ENCODE data around the gene TBCK.

The TBCK gene

DNA sequence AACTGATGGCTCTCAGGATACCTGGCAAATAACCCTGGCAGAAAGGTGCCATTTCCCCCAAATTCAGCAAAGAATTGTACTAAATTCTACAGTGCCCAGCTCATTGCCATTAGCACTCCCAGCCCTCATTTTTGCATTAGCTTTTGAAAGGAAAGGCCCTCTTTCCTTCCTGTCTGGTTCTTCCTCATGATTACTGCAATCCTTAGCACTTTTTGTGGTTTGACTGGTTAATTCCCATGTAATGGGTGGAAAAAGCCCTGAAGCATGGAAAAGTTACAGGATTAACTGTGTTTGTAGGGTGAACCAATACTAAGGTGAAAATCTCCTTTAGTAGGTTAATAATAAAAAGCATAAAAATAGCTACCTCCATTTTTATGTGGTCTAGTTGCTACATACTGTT lies 281.3 kb downstream of the TBCK start:
- H3K4me1 Mint-ChIP-seq: no peaks in the 10 kb centered on the region

DNA sequence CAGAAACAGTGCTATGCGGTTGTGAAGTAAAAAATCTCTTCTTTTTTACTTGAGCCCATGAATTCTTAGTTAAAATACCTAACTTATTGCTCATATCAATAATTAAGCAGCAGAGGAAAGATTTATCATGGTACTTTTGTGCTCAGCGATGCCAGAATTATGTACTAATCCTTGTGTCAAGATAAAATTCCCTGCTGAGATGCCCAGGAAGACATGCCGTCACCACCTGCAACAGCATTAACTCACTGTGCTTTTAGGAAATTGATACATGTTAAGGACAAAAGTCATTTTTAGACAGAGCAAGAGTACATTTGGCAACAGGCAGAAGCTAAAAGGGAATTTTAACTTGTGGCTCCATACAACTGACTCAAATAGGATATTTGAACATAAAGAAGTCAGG lies 281.8 kb downstream of the TBCK start:
- CTCF ChIA-PET: no interaction called here
- peaks cover 4% of the 10 kb centered on the region for H3K9me3 Mint-ChIP-seq
- H3K36me3 Mint-ChIP-seq: no peaks in the 10 kb centered on the region
- H3K27ac Mint-ChIP-seq: no peak overlapping the region
- no peak overlapping the region for H3K4me3 Mint-ChIP-seq
- no peaks in the 10 kb centered on the region for H3K4me1 Mint-ChIP-seq
- no peaks in the 10 kb centered on the region for H3K27me3 Mint-ChIP-seq
- no peak for DNase-seq

More for the DNA sequence above, 281.3 kb downstream of the TBCK start:
- CTCF ChIA-PET: no interaction called here
- H3K36me3 Mint-ChIP-seq: no peaks in the 10 kb centered on the region
- no peak for DNase-seq
- H3K4me3 Mint-ChIP-seq: no peak overlapping the region
- peaks cover 4% of the 10 kb centered on the region for H3K9me3 Mint-ChIP-seq
- H3K27me3 Mint-ChIP-seq: no peaks in the 10 kb centered on the region
- H3K27ac Mint-ChIP-seq: no peak overlapping the region

DNA sequence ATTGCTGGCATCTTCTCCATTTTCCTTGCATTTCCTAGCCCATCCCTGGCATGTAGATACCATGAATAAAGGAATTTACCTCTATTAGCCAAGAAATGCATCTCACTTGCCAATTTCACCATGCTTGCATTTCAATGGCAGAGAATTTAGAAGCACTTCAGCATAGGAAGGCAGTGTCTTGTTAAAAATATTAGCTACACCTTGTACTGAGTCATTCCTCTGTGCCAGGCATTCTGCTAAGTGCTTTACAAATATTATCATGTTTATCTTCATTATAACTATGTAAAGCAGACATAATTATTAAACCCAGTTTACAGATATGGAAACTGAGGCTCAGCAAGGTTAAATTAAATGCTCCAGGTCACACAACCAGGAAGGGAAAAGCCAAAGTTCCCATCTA lies 282.5 kb downstream of the TBCK start:
- Mint-ChIP-seq H3K36me3 (no peaks in the 10 kb centered on the region), H3K4me1 (no peaks in the 10 kb centered on the region), H3K9me3 (peaks cover 4% of the 10 kb centered on the region), H3K4me3 (no peak overlapping the region), H3K27ac (no peak overlapping the region), H3K27me3 (no peaks in the 10 kb centered on the region)
- CTCF ChIA-PET: no interaction called here
- no peak for DNase-seq

DNA sequence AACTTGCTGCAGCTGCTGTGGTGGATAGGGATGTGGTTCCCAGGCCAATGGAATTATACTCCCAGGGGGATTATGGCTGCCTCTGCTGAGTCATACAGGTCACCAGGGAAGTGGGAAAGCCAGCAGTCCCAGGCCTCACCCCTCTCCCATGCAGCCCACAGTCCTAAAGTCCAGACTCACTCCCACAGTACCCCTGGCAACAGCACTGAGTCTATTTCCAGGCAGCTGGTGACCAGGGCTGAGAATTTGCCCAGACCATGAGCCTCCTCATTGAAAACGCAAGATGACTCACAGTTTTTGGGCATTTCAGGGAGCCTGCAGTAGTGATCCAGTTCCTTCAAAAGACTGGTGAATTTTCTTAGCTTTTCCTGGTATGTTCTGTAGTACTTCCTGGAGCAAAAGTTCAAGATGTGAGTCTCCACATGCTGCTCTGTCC lies 283.1 kb downstream of the TBCK start:
- Mint-ChIP-seq H3K36me3 (no peaks in the 10 kb centered on the region), H3K27ac (no peak overlapping the region), H3K4me3 (no peak overlapping the region), H3K9me3 (peaks cover 4% of the 10 kb centered on the region), H3K4me1 (no peaks in the 10 kb centered on the region), H3K27me3 (no peaks in the 10 kb centered on the region)
- CTCF ChIA-PET: no interaction called here
- no peak for DNase-seq

DNA sequence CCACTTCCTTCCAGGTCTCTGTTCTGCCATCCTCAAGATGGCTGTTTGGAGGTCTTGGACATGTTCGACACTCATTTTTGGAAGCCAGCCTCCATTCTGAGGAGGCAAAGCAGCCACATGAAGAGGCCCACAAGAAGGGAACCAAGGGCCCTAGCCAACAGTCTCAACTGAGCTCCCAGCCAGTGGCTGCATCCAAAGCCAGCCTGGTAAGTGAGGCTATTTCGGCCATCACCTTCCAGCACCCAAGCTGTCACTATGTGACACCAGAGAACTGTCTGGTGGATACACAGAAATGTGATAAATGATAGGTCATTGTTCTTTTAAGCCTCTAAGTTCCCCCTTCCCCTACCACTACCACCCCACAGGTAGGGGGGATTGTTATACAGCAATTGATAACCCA lies 293.6 kb downstream of the TBCK start:
- H3K9me3 Mint-ChIP-seq: no peaks in the 10 kb centered on the region
- no peaks in the 10 kb centered on the region for H3K36me3 Mint-ChIP-seq
- CTCF ChIA-PET: no interaction called here
- H3K27ac Mint-ChIP-seq: no peak overlapping the region
- H3K4me1 Mint-ChIP-seq: no peaks in the 10 kb centered on the region
- H3K4me3 Mint-ChIP-seq: no peak overlapping the region
- H3K27me3 Mint-ChIP-seq: no peaks in the 10 kb centered on the region
- no peak for DNase-seq

DNA sequence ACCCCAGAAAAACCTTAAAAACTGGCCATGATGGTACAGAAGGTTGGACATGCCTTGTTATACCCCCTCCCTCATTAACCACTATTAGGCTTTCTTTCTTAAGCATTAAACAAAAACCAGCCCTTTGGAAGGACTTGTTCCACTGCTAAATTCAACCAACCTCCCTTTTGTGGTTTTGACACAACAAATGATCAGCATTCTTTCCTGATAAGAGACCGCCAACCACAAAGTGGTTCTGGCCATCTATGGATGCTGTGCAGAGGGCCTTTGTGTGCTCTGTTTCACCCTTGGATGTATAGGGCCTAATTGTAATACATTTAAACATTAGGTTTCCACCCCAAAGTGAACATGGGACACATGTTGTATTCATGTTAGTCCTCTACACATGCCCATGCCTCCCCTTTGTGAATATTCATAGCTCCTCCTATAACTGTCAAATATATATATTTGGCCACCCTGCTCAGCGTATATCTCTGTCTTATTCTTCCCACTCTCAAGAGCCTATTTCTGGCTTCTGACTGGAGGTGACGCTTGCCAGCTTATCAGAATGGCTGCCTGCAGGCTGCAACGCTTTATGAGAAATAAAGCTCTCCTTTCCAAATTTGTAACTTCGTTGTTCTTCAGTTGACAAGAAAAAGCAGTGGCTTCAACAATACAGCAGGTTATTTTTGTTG lies 294.1 kb downstream of the TBCK start:
- CTCF ChIA-PET: no interaction called here
- H3K36me3 Mint-ChIP-seq: no peaks in the 10 kb centered on the region
- no peaks in the 10 kb centered on the region for H3K27me3 Mint-ChIP-seq
- no peak overlapping the region for H3K27ac Mint-ChIP-seq
- DNase-seq: no peak
- no peaks in the 10 kb centered on the region for H3K9me3 Mint-ChIP-seq
- H3K4me3 Mint-ChIP-seq: no peak overlapping the region
- no peaks in the 10 kb centered on the region for H3K4me1 Mint-ChIP-seq

DNA sequence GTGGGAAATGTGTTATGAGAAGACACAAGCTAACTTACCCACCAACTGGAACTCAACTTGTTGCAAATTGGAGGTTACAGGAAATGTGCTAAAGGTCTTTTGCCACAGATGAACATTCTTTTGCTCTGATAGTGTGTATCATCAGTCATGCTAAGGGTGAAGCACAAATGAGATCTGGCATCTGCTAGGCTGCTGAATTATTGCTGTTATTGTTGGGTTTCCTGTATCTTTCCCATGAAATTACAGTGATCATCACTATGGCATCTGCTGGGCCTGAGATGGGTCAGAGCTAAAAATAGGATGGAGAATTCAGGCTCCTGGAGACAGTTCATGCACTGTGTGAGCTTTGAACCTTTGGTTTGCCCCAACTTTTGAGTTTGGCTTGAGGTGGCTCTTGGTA lies 296.2 kb downstream of the TBCK start:
- DNase-seq: no peak
- Mint-ChIP-seq H3K36me3 (no peaks in the 10 kb centered on the region), H3K4me3 (no peak overlapping the region), H3K27ac (no peak overlapping the region), H3K9me3 (no peaks in the 10 kb centered on the region), H3K27me3 (no peaks in the 10 kb centered on the region), H3K4me1 (no peaks in the 10 kb centered on the region)
- CTCF ChIA-PET: no interaction called here

DNA sequence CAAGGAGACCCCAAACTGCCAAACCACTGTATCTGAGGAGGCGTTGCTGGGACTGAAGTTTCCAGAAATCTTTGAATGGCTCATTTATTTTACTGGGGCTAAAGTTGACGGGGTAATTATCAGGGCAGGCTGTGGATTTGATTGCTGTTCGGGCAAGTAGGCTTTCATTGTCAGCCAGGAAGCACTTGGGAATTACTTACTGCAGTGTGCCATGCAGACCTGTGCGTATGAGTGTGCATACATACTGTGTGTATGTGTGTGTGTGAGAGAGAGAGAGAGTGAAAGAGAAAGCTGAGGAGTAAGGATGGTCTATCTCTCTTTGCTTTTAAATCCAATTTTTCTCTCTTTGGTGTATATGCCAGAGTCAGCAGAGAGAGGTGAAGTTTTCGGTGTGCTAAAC lies 298.0 kb downstream of the TBCK start:
- H3K27ac Mint-ChIP-seq: no peak overlapping the region
- H3K36me3 Mint-ChIP-seq: no peaks in the 10 kb centered on the region
- CTCF ChIA-PET: no interaction called here
- H3K9me3 Mint-ChIP-seq: peaks cover 2% of the 10 kb centered on the region
- no peaks in the 10 kb centered on the region for H3K4me1 Mint-ChIP-seq
- no peak for DNase-seq
- no peaks in the 10 kb centered on the region for H3K27me3 Mint-ChIP-seq
- H3K4me3 Mint-ChIP-seq: no peak overlapping the region

DNA sequence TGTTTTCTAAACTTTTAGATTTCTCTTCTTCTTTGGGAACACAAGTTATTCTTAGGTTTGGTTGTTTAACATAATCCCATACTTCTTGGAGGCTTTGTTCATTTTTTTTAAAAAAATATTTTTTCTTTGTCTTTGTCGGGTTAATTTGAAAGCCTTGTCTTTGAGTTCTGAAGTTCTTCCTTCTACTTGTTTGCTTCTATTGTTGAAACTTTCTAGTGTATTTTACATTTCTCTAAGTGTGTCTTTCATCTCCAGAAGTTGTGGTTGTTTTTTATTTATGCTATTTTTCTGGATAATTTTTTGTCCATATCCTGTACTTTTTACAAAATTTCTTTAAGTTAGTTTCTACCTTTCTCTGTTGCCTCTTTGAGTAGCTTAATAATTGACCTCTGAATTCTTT lies 304.6 kb downstream of the TBCK start:
- Mint-ChIP-seq H3K4me3 (no peak overlapping the region), H3K36me3 (no peaks in the 10 kb centered on the region), H3K27me3 (no peaks in the 10 kb centered on the region), H3K4me1 (no peaks in the 10 kb centered on the region), H3K9me3 (peaks cover 13% of the 10 kb centered on the region), H3K27ac (no peak overlapping the region)
- CTCF ChIA-PET: no interaction called here
- DNase-seq: no peak

DNA sequence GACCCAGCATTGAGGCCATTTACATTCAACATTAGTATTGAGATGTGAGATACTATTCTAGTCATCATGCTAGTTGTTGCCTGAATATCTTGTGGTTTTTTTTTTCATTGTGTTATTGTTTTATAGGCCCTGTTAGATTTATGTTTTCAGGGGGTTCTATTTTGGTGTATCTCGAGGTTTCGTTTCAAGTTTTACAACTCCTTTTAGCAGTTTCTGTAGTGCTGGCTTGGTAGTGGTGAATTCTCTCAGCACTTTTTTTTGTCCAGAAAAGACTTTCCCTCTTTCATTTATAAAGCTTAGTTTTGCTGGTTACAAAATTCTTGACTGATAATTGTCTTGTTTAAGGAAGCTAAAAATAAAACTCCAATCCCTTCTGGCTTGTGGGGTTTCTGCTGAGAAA lies 305.2 kb downstream of the TBCK start:
- Mint-ChIP-seq H3K4me3 (no peak overlapping the region), H3K36me3 (no peaks in the 10 kb centered on the region), H3K27ac (no peak overlapping the region), H3K27me3 (no peaks in the 10 kb centered on the region), H3K4me1 (no peaks in the 10 kb centered on the region), H3K9me3 (peaks cover 13% of the 10 kb centered on the region)
- no peak for DNase-seq
- CTCF ChIA-PET: no interaction called here

DNA sequence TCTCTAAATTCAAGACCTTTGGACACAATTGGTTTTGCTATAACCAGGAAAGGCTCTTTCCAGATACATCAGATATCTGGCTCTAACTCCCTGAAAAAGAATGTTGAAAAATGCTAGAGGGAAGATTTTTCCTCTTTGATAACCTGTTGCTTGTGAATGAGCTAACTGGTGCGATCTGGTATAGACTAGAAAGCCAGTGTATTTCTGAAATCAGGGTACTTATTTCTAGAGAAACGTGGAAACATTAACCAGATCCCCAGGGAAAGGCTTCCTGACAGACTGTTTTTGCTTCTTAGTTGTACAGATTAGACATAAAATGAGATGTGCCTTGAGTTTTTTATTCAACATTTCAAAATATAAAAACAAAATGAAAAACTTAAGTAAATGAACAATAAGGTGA lies 313.0 kb downstream of the TBCK start:
- Mint-ChIP-seq H3K36me3 (no peaks in the 10 kb centered on the region), H3K27ac (no peak overlapping the region), H3K4me1 (no peaks in the 10 kb centered on the region), H3K4me3 (no peak overlapping the region), H3K9me3 (no peaks in the 10 kb centered on the region), H3K27me3 (no peaks in the 10 kb centered on the region)
- DNase-seq: no peak
- CTCF ChIA-PET: no interaction called here

DNA sequence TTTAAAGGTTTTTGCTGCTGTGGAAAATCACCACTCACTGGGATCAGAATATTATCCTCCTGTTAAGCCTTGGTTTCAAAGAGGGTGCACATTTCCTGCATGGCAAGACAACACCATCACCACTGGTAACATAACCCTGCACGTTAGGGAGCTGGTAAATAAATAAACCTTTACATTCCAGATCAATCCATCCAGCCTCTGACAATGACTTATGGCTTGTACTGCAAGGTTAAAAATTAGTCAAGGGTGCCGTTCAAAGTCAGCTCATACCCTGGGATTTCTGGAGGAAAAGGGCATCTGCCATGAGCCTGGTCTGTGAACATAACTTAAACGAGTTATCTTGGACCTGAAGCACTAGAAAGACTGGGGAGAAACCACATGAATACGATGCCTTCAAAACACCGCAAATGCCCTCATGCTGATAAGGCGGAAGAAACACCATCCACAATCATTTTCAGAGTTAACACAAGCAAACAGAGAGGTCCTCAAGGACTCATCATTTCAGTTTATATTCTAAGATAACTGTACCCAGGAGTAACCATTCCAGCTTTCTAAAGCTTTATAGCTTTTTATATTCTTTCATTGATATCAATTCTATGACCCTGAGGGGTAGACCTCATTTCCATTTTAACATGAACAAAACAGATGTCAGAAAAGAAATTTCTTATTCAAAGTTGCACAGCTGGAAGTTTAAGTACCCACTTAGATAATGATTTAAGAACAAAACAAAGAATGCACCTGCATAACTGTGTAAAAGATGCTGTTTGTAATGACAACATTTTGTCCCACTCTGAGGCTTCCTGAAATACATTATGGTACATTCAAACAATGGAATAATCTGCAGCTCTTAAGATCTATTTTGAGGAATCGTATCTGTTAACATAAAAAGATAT lies 317.6 kb downstream of the TBCK start:
- Mint-ChIP-seq H3K9me3 (no peaks in the 10 kb centered on the region), H3K27me3 (no peaks in the 10 kb centered on the region), H3K36me3 (no peaks in the 10 kb centered on the region), H3K4me1 (no peaks in the 10 kb centered on the region), H3K27ac (no peak overlapping the region), H3K4me3 (no peak overlapping the region)
- DNase-seq: no peak
- CTCF ChIA-PET: no interaction called here

DNA sequence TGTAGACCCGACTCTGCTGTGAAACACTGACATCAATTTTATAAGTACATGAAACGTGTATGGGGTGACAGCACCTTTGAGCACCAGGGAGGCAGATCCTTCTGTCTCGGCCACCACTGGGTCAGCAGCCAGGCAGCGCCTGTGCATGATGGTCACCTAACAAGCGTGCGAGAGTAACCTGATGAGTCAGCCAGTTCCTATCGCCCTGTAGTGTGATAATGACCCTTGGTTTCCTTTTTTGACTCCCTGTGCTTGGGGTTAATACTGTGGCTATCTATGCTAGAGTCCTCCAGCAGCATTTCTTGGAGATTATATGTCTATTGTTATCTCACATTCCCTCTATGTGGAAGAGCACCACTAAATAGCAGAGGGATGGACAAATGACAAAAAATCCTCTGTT lies 319.2 kb downstream of the TBCK start:
- Mint-ChIP-seq H3K27me3 (no peaks in the 10 kb centered on the region), H3K4me3 (no peak overlapping the region)
- CTCF ChIA-PET: no interaction called here

DNA sequence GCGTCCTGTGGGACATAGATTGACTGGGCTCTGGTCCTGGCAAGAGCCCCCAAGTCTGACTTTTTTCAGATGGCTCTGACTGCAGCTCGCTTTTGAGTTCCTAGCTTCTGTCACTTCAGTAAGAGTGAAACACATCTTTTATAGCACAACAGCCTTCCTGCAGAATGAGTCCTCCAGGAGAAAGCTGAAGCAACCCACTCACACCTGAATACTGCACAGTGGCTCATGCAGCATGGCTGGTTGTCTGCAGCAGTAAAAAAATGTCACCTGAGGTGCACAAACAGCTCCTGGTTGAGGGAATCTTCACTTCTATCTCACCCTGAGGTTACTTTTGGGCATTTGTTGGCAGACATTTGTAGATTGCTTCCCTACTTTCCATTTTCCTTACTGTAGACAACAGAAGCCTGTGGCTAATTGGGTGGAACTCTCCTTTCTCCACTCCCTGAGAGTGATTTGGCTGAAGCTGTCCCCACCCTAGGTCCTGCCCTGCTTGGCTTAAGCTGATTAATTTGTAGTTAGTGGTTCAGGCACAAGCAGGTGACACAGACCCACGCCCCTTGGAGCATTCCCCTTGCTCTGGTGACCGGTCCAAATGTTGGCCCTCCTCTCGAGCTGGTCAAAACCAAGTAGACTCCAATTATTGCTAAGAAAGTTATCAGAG lies 321.0 kb downstream of the TBCK start:
- Mint-ChIP-seq H3K4me3 (no peak overlapping the region), H3K4me1 (no peaks in the 10 kb centered on the region), H3K27me3 (no peaks in the 10 kb centered on the region), H3K27ac (no peak overlapping the region), H3K9me3 (no peaks in the 10 kb centered on the region), H3K36me3 (no peaks in the 10 kb centered on the region)
- no peak for DNase-seq
- CTCF ChIA-PET: no interaction called here

More for the DNA sequence above, 319.2 kb downstream of the TBCK start:
- H3K36me3 Mint-ChIP-seq: no peaks in the 10 kb centered on the region
- H3K9me3 Mint-ChIP-seq: no peaks in the 10 kb centered on the region
- no peak for DNase-seq
- H3K27ac Mint-ChIP-seq: no peak overlapping the region
- no peaks in the 10 kb centered on the region for H3K4me1 Mint-ChIP-seq

DNA sequence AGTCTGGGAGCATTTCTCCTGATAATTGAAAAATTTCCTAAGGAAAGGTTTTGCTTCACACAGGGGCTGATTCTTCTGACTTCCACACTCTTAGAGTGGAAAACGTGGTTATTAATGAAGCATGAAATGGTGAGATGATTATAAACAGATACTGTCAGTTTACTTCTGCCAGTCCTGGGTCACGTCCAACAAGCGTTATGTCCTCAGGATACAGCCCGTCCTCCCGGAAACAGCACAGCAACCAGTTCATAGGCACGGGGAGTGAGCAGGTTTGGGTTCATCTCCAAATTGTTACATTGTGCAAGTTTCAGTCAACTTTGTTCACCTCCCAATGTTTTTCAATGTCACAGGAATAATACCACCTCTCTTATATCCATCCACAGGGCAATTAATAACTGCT lies 321.9 kb downstream of the TBCK start:
- Mint-ChIP-seq H3K9me3 (no peaks in the 10 kb centered on the region), H3K27me3 (no peaks in the 10 kb centered on the region)

More for the DNA sequence above, 321.9 kb downstream of the TBCK start:
- DNase-seq: no peak
- no peak overlapping the region for H3K4me3 Mint-ChIP-seq
- no peaks in the 10 kb centered on the region for H3K4me1 Mint-ChIP-seq
- H3K27ac Mint-ChIP-seq: no peak overlapping the region
- CTCF ChIA-PET: no interaction called here
- no peaks in the 10 kb centered on the region for H3K36me3 Mint-ChIP-seq
